A549 (cell line): Measurements from ENCODE around the gene INPP5B.

Experiments
- CBX8 ChIP-seq: fragments of 200-600 bp; sonication (generic); IDR thresholded peaks from 2 replicates; pipeline ENCODE4 v1.6.1; 2016
- CEBPB ChIP-seq, 2 experiments: fragments of >200 bp in 1 of 2; sonication (Bioruptor Twin) in 1 of 2; formaldehyde crosslinking in 1 of 2; IDR thresholded peaks; 2 replicates each; pipeline ENCODE4 v1.6.1; 2012 to 2016
- CHD2 ChIP-seq: fragments of 150-350 bp; IDR thresholded peaks from 2 replicates; pipeline ENCODE4 v1.6.1; 2014; ENCODE audit warnings: low read length; ENCODE audit not compliant: partially characterized antibody
- HDAC2 ChIP-seq: fragments of 200-600 bp; sonication (generic); IDR thresholded peaks from 2 replicates; pipeline ENCODE4 v1.6.1; 2016
- KDM5A ChIP-seq: fragments of 200-600 bp; sonication (generic); IDR thresholded peaks from 2 replicates; pipeline ENCODE4 v1.6.1; 2016; ENCODE audit warnings: antibody characterized with exemption, mild to moderate bottlenecking
- MYC ChIP-seq: IDR thresholded peaks from 2 replicates; pipeline ENCODE4 v1.6.1; 2012; ENCODE audit warnings: mild to moderate bottlenecking, inconsistent platforms, low read length, improper control_type of control experiment, borderline replicate concordance
- POLR2A ChIP-seq: IDR thresholded peaks from 2 replicates; pipeline ENCODE4 v1.6.1; 2012; ENCODE audit warnings: mild to moderate bottlenecking, low read length
- POLR2AphosphoS2 ChIP-seq: conservative IDR thresholded peaks from 2 replicates; pipeline ENCODE4 v1.6.1; 2012; ENCODE audit warnings: low read length, improper control_type of control experiment, inconsistent platforms
- TF ChIP-seq, protein P1 (sequence below): IDR thresholded peaks from 2 replicates; pipeline ENCODE4 v1.6.1; 2012
- TF ChIP-seq, protein P2 (sequence below): fragments of >200 bp; sonication (Bioruptor Twin); formaldehyde crosslinking; IDR thresholded peaks from 3 replicates; pipeline ENCODE4 v1.5.1; 2016
- TF ChIP-seq, protein P3 (sequence below): fragments of 250-450 bp; sonication (Bioruptor Pico); IDR thresholded peaks from 2 replicates; pipeline ENCODE4 v1.5.0; 2020; ENCODE audit warnings: low read depth, mild to moderate bottlenecking, moderate library complexity
- TF ChIP-seq, protein P4 (sequence below): fragments of 450-650 bp; IDR thresholded peaks from 2 replicates; pipeline ENCODE4 v1.6.1; 2014; ENCODE audit warnings: antibody characterized with exemption
- TF ChIP-seq, protein P5 (sequence below): fragments of 200-600 bp; sonication (generic); IDR thresholded peaks from 2 replicates; pipeline ENCODE4 v1.6.1; 2016; ENCODE audit warnings: antibody characterized with exemption, mild to moderate bottlenecking, moderate library complexity

DNA sequence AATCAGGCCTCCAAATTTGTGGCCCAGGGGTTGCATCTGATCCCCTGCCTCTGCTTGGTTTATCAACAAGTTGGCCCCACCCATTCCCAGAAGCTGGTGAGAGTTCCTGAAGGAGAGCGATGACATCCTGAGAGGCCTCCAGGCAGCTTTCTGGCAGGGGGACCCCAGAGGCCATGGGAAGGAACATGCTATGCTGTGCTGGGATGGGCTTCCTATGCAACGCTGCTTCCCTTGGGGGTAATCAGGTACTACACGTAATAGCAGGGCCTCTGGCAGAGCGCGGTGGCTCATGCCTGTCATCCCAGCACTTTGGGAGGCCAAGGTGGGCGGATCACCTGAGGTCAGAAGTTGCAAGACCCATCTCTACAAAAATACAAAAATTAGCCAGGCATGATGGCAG is 79.1 kb downstream of the INPP5B start:
- TF ChIP-seq MYC (no peak), KDM5A (no peak), HDAC2 (no peak), POLR2AphosphoS2 (no peak), POLR2A (no peak), CEBPB (IDR thresholded peaks at IDR 0.05) (no peak), CBX8 (no peak), CHD2 (no peak)
- TF ChIP-seq, protein P1, sequence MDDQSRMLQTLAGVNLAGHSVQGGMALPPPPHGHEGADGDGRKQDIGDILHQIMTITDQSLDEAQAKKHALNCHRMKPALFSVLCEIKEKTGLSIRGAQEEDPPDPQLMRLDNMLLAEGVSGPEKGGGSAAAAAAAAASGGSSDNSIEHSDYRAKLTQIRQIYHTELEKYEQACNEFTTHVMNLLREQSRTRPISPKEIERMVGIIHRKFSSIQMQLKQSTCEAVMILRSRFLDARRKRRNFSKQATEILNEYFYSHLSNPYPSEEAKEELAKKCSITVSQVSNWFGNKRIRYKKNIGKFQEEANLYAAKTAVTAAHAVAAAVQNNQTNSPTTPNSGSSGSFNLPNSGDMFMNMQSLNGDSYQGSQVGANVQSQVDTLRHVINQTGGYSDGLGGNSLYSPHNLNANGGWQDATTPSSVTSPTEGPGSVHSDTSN: no peak
- TF ChIP-seq, protein P2, sequence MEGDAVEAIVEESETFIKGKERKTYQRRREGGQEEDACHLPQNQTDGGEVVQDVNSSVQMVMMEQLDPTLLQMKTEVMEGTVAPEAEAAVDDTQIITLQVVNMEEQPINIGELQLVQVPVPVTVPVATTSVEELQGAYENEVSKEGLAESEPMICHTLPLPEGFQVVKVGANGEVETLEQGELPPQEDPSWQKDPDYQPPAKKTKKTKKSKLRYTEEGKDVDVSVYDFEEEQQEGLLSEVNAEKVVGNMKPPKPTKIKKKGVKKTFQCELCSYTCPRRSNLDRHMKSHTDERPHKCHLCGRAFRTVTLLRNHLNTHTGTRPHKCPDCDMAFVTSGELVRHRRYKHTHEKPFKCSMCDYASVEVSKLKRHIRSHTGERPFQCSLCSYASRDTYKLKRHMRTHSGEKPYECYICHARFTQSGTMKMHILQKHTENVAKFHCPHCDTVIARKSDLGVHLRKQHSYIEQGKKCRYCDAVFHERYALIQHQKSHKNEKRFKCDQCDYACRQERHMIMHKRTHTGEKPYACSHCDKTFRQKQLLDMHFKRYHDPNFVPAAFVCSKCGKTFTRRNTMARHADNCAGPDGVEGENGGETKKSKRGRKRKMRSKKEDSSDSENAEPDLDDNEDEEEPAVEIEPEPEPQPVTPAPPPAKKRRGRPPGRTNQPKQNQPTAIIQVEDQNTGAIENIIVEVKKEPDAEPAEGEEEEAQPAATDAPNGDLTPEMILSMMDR: no peak
- TF ChIP-seq, protein P3, sequence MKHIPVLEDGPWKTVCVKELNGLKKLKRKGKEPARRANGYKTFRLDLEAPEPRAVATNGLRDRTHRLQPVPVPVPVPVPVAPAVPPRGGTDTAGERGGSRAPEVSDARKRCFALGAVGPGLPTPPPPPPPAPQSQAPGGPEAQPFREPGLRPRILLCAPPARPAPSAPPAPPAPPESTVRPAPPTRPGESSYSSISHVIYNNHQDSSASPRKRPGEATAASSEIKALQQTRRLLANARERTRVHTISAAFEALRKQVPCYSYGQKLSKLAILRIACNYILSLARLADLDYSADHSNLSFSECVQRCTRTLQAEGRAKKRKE: no peak
- TF ChIP-seq, protein P4, sequence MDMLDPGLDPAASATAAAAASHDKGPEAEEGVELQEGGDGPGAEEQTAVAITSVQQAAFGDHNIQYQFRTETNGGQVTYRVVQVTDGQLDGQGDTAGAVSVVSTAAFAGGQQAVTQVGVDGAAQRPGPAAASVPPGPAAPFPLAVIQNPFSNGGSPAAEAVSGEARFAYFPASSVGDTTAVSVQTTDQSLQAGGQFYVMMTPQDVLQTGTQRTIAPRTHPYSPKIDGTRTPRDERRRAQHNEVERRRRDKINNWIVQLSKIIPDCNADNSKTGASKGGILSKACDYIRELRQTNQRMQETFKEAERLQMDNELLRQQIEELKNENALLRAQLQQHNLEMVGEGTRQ: no peak
- TF ChIP-seq, protein P5, sequence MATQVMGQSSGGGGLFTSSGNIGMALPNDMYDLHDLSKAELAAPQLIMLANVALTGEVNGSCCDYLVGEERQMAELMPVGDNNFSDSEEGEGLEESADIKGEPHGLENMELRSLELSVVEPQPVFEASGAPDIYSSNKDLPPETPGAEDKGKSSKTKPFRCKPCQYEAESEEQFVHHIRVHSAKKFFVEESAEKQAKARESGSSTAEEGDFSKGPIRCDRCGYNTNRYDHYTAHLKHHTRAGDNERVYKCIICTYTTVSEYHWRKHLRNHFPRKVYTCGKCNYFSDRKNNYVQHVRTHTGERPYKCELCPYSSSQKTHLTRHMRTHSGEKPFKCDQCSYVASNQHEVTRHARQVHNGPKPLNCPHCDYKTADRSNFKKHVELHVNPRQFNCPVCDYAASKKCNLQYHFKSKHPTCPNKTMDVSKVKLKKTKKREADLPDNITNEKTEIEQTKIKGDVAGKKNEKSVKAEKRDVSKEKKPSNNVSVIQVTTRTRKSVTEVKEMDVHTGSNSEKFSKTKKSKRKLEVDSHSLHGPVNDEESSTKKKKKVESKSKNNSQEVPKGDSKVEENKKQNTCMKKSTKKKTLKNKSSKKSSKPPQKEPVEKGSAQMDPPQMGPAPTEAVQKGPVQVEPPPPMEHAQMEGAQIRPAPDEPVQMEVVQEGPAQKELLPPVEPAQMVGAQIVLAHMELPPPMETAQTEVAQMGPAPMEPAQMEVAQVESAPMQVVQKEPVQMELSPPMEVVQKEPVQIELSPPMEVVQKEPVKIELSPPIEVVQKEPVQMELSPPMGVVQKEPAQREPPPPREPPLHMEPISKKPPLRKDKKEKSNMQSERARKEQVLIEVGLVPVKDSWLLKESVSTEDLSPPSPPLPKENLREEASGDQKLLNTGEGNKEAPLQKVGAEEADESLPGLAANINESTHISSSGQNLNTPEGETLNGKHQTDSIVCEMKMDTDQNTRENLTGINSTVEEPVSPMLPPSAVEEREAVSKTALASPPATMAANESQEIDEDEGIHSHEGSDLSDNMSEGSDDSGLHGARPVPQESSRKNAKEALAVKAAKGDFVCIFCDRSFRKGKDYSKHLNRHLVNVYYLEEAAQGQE: no peak
